Right atrium auricular region (tissue), 2 donors: ENCODE measurements around the gene PLCL2. TPM values are rescaled to one million over a fixed set of nuclear protein-coding genes. Genes with fewer than 3 reads are reported as not detected.
A peak's percentile ranks its signal among the peaks of the same experiment; 100 is the strongest.

Source experiments
- DNase-seq: peaks from one replicate; pipeline ENCODE4 v3.0.0-alpha.2; 2019; ENCODE audit warnings: low spot score
- H3K27ac ChIP-seq, 2 donors: fragments of 200-600 bp; sonication (generic); 1 replicate in 1 of 2; 2 replicates in 1 of 2; pipeline ENCODE4 v1.5.1; 2016 to 2019
- H3K27me3 ChIP-seq, 2 donors: fragments of 200-600 bp; sonication (generic); one replicate each; pipeline versions ENCODE4 v1.5.1 to v1.6.0; 2017 to 2019
- H3K36me3 ChIP-seq: fragments of 200-600 bp; sonication (generic); one replicate; pipeline ENCODE4 v1.5.1; 2016
- H3K4me1 ChIP-seq, 2 donors: fragments of 200-600 bp; sonication (generic); one replicate each; pipeline versions ENCODE4 v1.5.1 to v1.6.0; 2017 to 2019
- H3K4me3 ChIP-seq, 2 donors: fragments of 200-600 bp; sonication (generic); 1 replicate in 1 of 2; 2 replicates in 1 of 2; pipeline ENCODE4 v1.5.1; 2017 to 2019; ENCODE audit warnings: mild to moderate bottlenecking in 1 of 2, moderate library complexity in 1 of 2
- H3K9me3 ChIP-seq, 2 donors: fragments of 200-600 bp; sonication (generic); one replicate each; pipeline ENCODE4 v1.5.1; 2019
- CTCF ChIP-seq, 2 donors: fragments of 200-600 bp; sonication (generic); IDR thresholded peaks; one replicate each; pipeline ENCODE4 v1.5.1; 2019; ENCODE audit warnings: antibody characterized with exemption in 2 of 2
- total RNA-seq, 2 donors: library from RNA; depleted of rRNA; stranded (reverse); fragments of >200 nt; gene quantifications; one replicate each; pipeline ENCODE4 v1.1.0, GENCODE V29; 2016

PLCL2 gene
- total RNA-seq, 2 donors from 2014 or later: 32.4 to 35.2 TPM

DNA sequence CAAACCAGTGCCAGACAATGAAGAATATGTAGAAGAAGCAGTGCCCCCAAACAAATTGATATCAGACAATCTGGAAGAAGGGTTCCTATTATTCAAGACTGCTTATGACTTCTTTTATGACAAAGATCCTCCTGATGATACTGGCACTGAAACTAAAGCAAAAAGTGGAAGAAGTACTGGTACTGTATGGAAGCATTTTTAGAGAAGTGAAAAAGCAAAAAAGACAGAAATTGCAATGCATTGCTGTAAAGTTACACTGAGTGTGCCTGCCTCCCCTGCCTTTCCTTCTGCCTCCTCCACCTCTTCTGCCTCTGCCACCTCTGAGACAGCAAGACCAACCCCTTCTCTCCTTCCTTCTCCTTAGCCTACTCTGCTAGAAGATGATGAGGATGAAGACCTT is 167.6 kb downstream of the PLCL2 start:
- Histone ChIP-seq H3K4me3 (no peak overlapping the region), H3K27ac (no peak overlapping the region), H3K36me3 (peaks cover 8% of the 10 kb centered on the region), H3K27me3 (no peaks in the 10 kb centered on the region), H3K4me1 (peaks cover 0 to 25% of the 10 kb centered on the region in 2 donors), H3K9me3 (peaks cover 0 to 4% of the 10 kb centered on the region in 2 donors)
- no peak for TF ChIP-seq CTCF (IDR thresholded peaks at IDR 0.05)
- no peak for DNase-seq

- Histone ChIP-seq H3K4me3 (no peak overlapping the region), H3K36me3 (no peaks in the 10 kb centered on the region), H3K27me3 (no peaks in the 10 kb centered on the region), H3K9me3 (no peaks in the 10 kb centered on the region), H3K4me1 (peaks cover 0 to 25% of the 10 kb centered on the region in 2 donors), H3K27ac (peak overlapping the region in 1 of 2 donors; percentile 1)
- DNase-seq: no peak
- no peak for TF ChIP-seq CTCF (IDR thresholded peaks at IDR 0.05)
Observed at GRCh38 chr3:17054301-17054981, 169.7 kb downstream of the PLCL2 start.

DNA sequence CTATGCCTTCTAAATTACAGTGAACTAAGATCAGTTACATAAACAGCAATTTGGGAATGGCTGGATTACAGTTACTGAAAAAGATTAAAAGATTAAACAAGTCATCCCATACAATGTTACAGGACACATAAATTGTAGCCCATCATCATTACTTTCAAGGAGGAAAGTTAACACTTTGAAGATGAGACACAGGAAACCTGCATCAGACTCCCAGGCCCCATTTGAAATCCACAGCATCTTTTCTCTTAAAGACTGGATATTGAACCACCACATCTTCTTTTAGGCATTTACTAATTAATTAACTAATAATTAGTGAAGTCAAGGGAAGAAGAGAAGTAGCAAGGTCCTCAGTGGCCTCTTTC is 170.2 kb downstream of the PLCL2 start:
- H3K9me3 ChIP-seq: no peaks in the 10 kb centered on the region
- H3K27me3 ChIP-seq: no peaks in the 10 kb centered on the region
- H3K4me1 ChIP-seq: peaks cover 0 to 25% of the 10 kb centered on the region in 2 donors
- no peaks in the 10 kb centered on the region for H3K36me3 ChIP-seq
- peak overlapping the region; percentile 62 to 67 for H3K27ac ChIP-seq
- H3K4me3 ChIP-seq: no peak overlapping the region
- DNase-seq: no peak
- no peak for TF ChIP-seq CTCF (IDR thresholded peaks at IDR 0.05)

GRCh38 chr3:17055374-17056276 is 170.9 kb downstream of the PLCL2 start:
- peak overlapping the region; percentile 62 to 67 for H3K27ac ChIP-seq
- no peaks in the 10 kb centered on the region for H3K36me3 ChIP-seq
- no peak for TF ChIP-seq CTCF (IDR thresholded peaks at IDR 0.05)
- no peaks in the 10 kb centered on the region for H3K9me3 ChIP-seq
- no peak for DNase-seq
- H3K4me3 ChIP-seq: no peak overlapping the region
- no peaks in the 10 kb centered on the region for H3K27me3 ChIP-seq
- H3K4me1 ChIP-seq: peaks cover 0 to 25% of the 10 kb centered on the region in 2 donors

DNA sequence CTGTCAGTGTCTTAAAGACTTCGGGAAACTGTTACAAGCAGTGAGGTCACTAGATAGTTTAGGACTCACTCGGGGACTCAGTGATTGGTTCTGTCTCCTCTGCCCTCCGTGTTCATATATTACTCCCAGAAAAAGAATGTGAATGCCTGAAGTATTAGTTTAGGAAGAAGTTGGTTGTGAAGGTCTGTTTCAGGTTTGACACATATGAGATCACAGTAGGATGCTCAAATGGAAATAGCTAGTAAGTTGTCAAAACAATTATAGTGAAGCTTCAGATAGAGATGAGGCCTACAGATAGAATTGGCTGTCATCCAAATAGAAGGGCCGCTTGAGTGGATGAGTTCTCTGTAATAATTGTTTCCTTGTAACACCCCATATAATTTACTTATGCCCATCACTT is 172.6 kb downstream of the PLCL2 start:
- DNase-seq: no peak
- Histone ChIP-seq H3K4me3 (no peak overlapping the region), H3K4me1 (peaks cover 0 to 25% of the 10 kb centered on the region in 2 donors), H3K9me3 (no peaks in the 10 kb centered on the region), H3K27me3 (no peaks in the 10 kb centered on the region), H3K36me3 (no peaks in the 10 kb centered on the region), H3K27ac (peak overlapping the region in 1 of 2 donors; percentile 9)
- no peak for TF ChIP-seq CTCF (IDR thresholded peaks at IDR 0.05)
